CD4-positive, alpha-beta T cell treated with Interleukin-4 for 1 hour (primary cell): ENCODE results near the gene WEE1.
"Not testable (repeated sequence)": the region's sequence is repeated elsewhere in the genome, so short reads cannot be mapped to it uniquely, and the experiment has no call there.

Experiments used
- DNase-seq, 2 donors: peaks; one replicate each; pipeline ENCODE4 v3.0.0-alpha.2; 2020 to 2022

Gene WEE1

DNA sequence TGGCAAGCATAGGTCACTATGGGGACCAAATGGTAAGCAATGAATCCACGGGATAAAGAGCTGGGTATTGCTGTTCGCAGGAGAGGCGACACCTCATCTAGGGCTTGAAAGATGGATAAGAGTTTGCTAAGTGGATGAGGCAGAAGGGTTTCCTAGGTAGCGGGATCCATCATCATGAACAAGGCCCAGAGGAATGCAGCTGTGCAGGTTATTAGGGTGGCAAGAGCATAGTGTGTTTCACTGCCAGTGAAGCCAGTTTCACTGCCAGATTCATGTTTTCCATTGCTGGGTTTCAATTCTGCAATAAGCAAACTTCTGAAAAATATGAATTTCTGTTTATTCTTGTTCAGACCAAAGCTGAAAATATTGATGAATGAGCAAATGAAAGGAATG is 27.2 kb downstream of the WEE1 start:
- no peak for DNase-seq

DNA sequence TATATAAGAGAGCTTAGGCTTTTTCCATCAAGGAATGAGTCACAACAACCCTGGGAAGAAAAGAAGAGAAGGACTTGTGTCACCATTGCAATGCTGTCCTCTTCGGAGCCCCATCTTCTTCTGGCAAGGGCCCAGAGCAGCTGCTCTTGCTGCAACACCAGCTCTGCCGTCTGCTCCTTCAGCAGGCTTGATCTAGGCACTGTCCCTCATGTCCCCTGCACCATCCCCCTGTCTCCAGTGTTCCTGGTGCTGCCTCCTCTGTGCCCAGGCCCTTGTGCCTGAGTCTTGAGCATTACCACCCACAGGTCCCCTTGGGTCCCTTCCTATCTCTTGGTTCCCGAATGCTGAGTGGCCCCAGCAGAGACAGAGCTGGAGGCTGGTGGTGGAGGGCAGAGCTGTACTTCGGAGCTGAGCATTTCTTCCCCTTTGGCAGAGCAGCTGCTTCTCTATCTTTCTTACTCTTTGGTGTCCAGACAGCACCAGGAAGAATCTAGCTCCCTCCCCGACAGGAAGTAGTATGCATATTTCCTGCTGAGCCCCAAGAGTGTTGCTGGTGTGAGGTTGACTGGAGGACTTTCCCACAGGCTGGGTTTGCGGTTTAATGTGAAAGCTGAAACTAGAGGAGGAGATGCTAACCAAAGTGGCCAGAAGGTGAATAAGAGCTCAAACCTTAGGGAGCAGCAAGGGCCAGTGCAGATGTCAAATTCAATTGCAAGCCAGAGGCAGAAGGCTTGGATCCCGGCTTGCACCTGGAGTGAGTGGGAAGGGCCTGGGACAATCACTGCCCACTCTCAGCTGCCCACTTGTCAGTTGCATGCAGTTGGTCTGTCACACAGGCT is 27.8 kb downstream of the WEE1 start:
- DNase-seq = peak; percentile 72 to 73

DNA sequence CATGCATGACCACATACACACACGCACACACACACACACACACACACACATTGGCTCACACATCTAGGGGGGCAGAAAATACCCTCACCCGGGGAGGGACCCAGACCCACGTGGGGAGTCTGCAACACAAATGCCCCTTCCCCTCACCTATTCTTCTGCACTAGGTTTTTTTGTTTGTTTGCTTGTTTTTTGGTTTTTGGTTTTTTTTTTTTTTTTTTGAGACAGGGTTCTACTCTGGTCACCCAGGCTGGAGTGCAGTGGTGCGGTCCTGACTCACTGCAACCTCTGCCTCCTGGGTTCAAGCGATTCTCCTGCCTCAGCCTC is 28.4 kb downstream of the WEE1 start:
- no peak for DNase-seq

DNA sequence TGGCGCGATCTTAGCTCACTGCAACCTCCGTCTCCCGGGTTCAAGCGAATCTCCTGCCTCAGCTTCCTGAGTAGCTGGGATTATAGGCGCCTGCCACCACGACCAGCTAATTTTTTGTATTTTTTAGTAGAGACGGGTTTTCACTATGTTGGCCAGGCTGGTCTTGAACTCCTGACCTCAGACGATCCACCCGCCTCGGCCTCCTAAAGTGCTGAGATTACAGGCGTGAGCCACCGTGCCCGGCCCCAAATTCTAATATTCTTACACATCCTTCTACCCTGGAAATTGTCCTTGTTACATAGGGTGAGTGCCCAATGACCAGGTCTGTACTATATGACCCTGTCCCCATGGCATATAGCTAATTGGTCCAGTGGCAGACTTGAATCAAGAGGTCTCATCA is 29.7 kb downstream of the WEE1 start:
- not testable (repeated sequence) for DNase-seq

DNA sequence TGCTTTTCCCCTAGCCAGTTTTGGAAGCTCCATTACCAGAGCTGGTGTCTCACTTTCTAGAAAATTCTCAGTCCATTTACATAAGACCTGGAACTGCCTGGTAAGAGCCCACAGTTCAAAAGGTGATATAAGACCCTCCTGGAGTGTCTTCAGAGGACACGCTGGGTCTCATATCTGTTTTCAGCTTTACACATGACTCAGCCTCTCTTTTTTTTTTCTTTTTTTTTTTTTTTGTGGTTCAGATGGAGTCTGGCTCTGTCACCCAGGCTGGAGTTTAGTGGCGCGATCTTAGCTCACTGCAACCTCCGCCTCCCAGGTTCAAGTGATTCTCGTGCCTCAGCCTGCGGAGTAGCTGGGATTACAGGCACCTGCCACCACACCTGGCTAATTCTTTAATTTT is 30.7 kb downstream of the WEE1 start:
- DNase-seq = no peak

DNA sequence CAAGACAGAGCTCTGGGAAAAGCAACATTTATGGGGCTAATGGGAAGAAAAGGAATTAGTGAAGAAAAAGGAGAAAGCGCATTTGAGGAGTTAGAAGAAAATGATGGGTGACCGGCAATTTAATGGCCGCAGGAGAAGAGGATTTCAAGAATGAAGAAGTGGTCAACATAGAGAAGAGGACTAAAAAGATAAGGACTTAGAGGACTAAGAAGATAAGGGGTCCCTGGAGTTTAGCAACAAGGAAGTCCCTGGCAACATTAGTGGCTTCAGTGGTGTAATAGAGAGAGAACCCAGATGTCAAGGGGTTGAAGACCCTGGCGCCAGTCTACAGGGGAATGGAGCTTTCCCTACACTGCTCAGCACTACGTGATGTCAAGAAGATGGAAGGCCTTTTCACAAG is 32.3 kb downstream of the WEE1 start:
- DNase-seq = no peak

DNA sequence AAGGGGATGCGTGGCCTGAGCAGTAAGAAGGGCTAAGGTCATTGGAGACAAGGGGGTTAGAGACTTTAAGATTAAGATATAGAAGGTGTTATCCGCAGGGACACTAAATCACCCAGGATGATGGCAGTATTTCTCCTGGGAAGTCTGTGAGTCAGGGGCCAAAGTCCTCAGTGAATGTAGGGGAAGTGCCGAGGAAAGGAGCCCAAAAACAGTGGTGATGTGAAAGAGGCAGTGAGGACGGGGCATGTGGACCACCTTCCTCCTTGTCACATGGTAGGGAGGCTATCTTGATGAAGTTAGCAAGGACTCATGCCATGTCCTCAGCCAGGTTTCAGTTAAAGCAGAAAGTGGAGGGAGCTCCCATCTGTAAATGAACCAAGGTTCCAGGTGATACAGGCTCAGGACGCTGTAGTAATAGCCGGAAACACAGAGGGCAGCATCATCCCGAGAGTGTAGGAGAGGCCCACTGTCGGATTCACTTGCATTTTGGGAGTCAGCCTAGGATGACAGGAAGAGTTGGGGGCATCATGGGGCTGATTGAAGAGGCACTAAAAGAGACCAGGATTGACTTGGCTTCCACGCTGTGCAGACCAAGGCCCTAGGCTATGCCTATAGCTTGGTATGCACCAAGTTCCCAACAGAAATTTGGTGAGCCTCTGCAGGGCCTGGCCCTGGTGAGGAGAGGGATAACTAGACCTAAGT is 33.5 kb downstream of the WEE1 start:
- no peak for DNase-seq

DNA sequence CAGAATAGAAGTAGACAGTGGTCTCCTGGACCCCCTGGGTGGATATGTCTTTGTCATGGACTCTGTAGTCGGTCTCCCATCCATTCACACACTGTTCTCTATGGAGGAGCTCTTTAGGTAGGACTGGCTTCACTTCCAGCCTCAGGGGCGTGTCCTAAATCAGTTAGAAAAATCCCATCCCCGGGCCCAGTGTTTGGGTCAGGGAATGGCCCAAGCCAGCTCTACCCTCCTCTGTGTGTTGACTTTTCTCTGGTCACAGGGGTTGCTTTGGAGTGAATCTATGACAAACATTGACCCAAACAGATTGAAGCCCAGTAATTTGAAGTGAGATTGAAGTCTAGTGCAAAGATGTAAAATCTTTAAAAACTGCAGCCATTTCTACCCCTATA is 34.0 kb downstream of the WEE1 start:
- no peak for DNase-seq

DNA sequence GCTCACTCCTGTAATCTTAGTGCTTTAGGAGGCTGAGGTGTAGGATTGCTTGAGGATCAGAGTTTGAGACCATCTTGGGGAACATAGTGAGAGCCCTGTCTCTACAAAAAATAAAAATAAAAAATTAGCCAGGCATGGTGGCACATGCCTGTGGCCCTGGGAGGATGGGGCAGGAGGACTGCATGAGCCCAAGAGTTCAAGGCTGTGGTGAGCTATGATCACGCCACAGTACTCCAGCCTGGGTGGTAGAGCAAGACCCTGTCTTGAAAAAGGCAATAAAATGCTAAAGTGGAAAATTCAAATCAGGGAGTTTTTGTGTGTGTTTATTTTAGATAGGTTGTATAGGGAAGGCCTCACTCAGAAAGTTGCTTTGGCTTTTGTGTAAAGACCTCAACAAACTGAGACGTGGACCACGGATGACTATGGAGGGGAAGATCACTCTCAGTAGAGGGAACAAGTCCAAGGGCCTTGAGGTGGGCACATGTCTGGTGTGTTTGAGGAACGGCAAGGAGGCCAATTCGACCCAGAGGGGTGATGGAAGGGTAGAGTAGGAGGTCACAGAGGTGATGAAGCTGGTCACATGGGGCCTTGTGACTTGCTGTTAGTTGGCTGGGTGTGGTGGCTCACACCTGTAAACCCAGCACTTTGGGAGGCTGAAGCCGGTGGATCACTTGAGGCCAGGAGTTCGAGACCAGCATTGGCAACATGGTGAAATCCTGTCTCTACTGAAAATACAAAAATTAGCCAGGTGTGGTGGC is 35.7 kb downstream of the WEE1 start:
- no peak for DNase-seq

DNA sequence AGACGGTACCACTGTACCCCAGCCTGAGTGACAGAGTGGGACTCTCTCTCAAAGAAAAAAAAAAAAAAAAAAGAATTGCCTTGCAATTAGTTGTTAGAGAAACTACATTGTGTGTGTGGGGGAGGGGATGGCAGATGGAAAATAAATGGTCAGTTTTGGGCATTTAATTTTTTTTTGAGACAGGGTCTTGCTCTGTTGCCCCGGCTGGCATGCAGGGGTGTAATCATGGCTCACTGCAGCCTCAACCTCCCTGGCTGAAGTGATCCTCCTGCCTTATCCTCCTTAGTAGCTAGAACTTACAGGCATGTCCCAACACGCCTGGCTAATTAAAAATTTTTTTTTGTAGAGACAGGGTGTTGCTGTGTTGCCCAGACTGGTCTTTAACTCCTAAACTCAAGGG is 36.4 kb downstream of the WEE1 start:
- DNase-seq = no peak

DNA sequence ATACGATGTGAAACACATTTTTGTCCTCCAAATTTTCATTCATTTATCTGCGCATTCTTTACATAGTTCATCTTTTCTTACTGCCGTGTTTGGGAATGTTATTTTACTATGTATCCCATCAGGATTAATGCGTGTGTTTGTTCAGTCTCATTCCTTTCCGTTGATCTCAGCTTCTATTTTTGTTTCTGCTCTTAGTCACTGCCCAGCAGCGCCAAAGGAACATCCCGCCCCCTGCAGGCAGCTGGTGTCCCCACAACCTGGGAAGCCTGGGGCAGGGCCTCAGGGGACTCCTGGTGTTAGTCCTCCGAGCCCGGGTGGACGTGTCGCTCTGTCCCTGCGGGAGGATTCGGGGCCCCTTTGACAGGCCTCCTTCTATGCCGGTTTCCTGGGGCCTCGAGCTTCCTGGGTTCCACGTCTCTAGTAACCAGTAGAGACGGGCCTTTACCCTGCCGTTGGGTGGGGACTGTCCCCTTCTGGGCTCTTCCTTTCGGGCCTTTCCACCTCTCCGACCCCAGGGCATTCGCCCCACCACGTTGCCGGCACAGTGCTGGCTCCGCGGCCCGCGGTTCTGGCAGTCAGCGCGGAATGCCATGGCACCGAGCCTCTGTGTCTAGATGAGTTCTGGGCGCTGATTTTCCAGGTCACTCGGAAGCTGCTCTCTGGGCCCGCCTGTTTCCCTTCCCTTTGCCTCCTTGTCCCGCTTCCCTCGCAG is 39.8 kb downstream of the WEE1 start:
- DNase-seq = peak; percentile 87 to 88

DNA sequence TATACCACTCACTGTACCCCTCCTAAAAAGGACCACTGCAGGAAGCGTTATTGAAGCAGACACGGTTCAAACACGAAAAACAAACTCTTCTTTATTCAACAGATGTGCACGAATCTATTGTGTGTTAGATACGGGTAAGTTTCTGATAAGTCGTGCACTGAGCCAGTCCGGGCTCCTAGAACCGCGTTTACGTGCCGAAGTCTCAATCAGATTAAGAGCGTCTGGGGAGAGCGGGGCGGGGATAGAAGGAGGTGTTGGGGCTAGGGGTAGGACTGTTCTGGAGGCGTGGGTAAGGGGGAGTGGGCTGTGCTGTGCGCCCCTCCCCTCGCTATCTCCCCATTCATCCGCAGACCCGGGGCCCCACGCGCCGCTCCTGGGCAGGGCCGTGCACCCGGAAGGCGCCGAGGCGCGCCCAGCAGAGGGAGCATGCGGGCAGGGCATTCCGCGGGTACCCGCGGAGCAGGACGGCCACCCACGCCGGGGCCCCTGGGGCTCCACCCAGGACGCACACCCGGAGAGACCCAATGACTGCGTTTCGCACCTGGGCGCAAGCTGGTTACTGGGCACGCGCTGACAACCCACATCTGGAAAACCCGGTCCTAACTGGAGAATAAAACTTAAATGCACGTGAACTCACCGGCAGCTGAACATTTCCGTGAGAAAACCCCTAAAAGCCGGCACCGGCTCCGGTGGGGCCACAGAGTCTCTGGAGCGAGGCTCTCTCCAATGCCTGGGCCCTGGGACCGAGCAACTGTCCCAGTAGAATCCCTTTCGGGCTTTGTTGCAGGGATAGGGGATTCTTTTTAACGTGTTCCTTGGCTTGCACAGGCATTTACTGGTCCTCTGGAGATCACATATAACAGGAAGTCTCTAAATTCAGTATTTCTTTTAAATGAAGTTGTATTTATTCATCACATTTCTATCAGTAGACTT is 40.6 kb downstream of the WEE1 start:
- DNase-seq = peak; percentile 91 to 93

DNA sequence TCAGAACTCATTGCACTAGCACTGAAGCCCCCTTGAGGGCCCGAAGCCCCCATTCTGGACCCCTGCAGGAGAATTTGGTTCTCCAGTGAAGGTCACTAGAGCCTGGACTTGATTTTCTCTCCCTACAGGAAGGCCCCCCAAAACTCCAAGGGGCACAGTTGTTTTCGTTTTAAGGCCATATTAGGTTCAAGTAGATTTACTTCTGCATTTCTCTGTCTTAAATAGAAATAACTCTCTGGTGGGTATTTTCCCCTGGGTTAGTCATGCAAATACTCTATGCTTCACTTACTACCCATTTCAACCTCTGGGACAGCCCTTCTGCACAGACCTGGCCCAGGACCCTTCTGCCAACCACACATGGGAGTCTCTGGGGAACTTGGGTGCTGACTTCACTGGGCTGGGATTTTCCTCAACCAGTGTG is 41.6 kb downstream of the WEE1 start:
- DNase-seq = peak; percentile 7 to 78

DNA sequence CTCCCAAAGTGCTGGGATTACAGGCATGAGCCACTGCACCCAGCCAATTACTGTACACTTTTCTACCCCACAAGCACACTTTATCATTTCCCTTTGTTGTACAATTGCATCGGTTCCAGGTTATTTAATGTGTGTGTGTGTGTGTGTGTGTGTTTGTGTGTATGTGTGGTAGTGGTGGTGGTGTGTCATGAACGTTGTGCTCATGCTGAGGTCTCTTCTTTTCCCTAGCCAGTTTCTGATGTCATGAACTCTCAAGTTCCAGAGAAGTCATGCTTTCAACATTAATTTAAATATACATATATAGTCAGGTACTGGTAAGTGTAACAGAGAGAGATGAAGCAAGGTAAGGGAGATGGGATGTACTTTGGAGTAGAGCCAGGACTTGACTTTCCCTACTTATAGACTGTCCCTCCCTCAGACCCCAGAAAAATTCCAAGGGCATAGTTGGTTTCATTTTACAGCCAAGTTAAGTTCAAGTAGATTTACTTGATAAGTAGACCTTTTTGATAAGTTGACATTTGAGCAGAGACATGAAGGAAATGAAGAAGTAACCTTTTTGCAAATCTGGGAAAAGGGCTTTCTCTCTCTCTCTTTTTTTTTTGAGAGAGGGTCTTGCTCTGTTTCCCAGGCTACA is 42.7 kb downstream of the WEE1 start:
- DNase-seq = peak in 1 of 2 donors; percentile 53

DNA sequence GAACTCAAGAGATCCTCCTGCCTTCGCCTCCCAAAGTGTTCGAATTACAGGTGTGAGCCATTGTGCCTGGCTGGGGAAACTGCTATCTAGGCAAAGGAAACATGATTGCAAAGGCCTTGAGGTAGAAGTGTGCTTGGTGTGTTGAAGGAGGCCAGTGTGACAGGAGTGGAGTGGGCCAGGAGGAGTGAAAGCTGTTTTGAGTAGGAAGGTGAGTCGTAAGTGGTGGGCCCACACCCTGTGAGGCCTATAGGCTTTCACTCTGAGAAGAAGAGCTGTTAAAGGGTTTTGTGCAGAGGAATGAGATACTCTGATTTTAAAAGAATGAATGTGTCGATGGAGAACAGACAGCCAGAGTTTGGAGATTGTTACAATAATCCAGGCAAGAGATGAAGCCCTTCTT is 43.4 kb downstream of the WEE1 start:
- no peak for DNase-seq

DNA sequence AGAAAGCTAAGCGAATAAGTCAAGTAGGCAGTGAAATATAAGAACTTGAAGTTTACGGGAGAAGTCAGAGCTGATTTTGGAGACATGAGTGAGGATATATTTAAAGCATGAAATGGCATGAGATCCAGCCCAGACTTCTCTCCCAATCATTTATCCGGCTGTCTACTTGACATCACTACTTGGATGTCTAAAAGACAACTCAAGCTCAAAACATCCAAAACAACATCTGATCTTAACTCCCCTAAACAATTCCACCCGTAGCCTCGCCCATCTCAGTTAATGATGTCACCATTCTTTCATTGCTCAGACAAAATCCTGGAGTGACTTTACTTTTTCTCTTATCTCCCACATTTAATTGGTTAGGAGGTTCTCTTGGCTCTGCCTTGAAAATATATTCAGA is 44.5 kb downstream of the WEE1 start:
- DNase-seq = no peak

DNA sequence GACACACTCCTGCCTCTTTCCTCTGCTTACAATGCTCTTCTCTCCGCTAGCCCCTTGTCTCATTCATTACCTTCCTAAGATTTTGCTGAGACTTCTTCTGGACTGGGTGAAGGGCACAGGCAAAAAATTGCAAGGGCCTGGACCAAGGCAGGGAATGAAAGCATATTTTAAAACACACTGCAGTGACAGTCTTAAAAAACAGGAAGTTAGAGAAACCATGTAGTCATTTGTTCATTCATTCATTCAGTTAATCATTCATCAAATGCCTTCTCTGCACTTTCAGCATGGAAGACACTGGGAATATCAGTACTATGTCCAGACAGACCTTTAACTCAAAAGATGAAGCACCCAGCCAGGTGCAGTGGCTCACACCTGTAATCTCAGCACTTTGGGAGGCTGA is 45.5 kb downstream of the WEE1 start:
- no peak for DNase-seq

DNA sequence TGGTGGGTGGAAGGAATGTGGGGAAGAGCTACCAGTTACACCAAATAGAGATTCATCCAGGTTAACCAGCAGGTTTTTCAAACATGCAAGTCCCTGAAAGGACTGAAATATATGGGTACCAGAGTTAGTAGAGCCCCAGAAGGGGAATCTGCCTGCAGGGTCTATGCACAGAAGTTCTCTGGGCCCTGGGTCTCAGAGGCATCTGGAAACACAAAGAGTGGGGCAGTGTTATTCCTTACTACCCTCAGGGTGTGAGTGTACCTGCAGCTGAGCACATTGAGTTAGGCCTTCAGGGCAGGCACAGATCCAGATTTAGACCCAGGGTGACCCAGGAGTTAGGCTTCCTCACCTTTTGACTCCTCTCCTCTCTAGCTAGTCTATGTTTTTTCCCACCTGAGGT is 46.5 kb downstream of the WEE1 start:
- no peak for DNase-seq

DNA sequence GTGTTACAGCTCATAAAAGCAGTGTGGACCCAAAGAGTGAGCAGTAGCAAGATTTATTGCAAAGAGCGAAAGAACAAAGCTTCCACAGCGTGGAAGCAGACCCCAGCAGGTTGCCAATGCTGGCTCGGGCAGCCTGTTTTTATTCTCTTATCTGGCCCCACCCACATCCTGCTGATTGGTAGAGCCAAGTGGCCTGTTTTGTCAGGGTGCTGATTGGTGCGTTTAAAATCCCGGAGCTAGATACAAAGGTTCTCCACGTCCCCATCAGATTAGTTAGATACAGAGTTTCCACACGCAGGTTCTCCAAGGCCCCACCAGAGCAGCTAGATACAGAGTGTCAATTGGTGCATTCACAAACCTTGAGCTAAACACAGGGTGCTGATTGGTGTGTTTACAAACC is 48.9 kb downstream of the WEE1 start:
- not testable (repeated sequence) for DNase-seq

DNA sequence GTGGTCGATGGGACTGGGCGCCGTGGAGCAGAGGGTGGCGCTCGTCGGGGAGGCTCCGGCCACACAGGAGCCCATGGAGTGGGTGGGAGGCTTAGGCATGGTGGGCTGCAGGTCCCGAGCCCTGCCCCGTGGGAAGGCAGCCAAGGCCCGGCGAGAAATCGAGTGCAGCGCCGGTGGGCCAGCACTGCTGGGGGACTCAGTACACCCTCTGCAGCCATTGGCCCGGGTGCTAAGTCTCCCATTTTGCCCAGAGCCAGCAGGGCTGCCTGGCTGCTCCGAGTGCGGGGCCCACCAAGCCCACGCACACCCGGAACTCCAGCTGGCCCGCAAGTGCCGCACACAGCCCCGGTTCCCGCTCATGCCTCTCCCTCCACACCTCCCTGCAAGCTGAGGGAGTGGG is 49.6 kb downstream of the WEE1 start:
- DNase-seq = not testable (repeated sequence)

DNA sequence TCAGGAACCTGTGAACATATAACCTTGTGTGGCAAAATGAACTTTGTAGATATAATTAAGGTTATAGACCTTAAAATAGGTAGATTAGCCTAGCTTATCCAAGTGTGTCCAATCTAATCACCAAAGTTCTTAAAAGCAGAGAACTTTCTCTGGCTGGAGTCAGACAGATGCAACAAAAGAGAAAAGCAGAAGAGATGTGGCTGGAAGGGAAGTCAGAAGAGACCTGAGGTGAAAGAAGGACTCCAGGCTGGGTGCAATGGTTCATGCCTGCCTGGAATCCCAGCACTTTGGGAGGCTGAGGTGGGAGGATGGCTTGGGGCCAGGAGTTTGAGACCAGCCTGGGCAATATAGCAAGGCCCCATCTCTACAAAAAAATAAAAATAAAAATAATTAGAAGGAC is 51.0 kb downstream of the WEE1 start:
- DNase-seq = no peak

DNA sequence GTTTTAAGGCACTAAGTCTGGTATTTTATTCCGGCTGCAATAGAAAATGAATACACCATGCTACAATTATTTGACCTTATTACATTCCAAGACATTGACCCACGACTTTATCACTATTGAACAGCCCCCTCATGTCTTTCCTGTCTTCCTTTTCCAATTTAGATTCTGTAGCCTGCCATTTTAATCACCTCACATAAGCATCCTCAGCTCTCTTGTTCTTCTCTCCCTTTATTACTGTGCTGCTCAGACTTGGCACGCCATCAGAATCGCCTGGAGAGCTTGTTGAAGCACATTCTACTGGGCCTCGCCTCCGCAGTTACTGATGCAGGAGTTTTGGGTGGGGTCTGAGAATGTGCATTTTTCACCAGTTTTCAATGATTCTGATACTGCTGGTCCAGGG is 51.7 kb downstream of the WEE1 start:
- DNase-seq = no peak
